ENCODE data around the gene P4HA2.

Gene P4HA2

DNA sequence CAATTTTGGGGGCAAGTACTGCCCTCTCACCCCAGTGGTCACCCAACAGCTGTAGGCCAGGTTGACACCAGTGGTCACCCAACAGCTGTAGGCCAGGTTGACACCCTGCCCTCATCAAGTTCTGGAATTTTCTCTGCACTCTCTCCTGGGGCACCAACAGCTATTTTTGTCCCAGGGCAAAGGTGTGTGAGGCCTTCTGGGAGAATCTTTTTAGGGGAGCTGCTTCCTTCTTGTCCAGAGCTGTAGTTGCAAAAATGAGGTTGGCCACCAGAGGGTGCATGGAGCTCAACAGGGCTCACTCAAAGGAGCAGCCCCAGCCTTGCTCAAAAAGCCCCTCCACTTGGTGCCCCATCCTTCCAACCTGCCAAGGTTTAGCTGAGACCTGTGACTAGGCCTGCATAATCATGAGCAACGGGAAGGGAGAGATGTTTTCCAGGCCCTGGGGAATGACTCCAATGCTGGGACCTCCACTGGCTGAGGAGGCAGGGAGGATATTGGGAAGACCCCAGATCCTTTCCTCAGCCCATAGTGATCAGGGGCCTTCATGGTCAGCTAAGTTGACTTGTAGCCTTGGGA, 10.6 kb upstream of the P4HA2 start:
- in situ Hi-C loops (cut with HindIII; ENCODE audit: low sequenced_read_pairs) = no loop called here
- H3K4me3 ChIP-seq (ENCODE audit: low read depth, low read length) = no peak overlapping the region
- TF ChIP-seq, protein P1, sequence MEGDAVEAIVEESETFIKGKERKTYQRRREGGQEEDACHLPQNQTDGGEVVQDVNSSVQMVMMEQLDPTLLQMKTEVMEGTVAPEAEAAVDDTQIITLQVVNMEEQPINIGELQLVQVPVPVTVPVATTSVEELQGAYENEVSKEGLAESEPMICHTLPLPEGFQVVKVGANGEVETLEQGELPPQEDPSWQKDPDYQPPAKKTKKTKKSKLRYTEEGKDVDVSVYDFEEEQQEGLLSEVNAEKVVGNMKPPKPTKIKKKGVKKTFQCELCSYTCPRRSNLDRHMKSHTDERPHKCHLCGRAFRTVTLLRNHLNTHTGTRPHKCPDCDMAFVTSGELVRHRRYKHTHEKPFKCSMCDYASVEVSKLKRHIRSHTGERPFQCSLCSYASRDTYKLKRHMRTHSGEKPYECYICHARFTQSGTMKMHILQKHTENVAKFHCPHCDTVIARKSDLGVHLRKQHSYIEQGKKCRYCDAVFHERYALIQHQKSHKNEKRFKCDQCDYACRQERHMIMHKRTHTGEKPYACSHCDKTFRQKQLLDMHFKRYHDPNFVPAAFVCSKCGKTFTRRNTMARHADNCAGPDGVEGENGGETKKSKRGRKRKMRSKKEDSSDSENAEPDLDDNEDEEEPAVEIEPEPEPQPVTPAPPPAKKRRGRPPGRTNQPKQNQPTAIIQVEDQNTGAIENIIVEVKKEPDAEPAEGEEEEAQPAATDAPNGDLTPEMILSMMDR (IDR thresholded peaks at IDR 0.05; ENCODE audit: low read depth, low read length, missing control alignments) = peak; percentile 94
- DNase-seq (ENCODE audit: low read depth) = peak; percentile 53

- H3K4me3 ChIP-seq (ENCODE audit: low read depth, low read length) = no peak overlapping the region
- TF ChIP-seq, protein P1 (IDR thresholded peaks at IDR 0.05; ENCODE audit: low read depth, low read length, missing control alignments) = no peak
- DNase-seq (ENCODE audit: low read depth) = no peak
These were observed 10.0 kb upstream of the P4HA2 start for GRCh38 chr5:132237670-132238069.

DNA sequence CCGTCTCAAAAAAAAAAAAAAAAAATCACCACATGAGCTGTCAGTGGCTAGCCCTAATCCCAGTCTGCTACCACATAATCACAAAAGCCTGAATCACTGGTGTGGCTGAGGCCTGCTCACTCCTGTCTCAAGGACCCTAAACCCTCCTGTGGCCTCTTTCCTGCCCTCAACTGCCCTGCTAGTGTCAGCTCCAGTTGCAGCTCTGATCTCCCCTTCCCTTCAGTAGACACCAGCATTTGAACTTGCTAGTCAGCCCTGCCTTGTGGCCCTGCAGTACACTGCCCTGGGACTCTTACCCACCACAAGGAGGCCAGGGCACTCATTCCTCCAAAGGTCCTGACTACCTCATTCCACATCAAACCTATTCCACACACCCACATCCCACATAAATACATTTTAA, 9.5 kb upstream of the P4HA2 start:
- DNase-seq (ENCODE audit: low read depth) = no peak
- in situ Hi-C loops (cut with HindIII; ENCODE audit: low sequenced_read_pairs) = no loop called here
- no peak overlapping the region for H3K4me3 ChIP-seq (ENCODE audit: low read depth, low read length)
- TF ChIP-seq, protein P1 (IDR thresholded peaks at IDR 0.05; ENCODE audit: low read depth, low read length, missing control alignments) = no peak

More at GRCh38 chr5:132237670-132238069, 10.0 kb upstream of the P4HA2 start:
- in situ Hi-C loops (cut with HindIII; ENCODE audit: low sequenced_read_pairs) = no loop called here

DNA sequence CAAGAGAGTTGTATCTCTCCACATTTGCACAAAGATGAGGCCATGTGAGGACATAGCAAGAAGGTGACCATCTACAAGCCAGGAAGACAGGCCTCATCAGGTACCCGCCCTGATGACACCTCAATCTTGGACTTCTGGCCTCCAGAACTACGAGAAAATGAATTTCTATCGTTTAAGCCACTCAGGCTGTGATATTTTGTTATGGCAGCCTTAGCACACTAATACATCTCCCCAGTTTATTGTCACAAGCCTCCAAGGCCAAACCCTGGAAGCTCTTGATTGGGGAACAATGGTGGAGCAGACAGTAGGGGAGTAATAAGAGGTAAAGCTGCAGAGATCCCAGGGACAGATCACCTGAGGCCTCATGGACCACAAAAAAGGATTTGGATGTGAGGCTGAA, 7.7 kb upstream of the P4HA2 start:
- in situ Hi-C loops (cut with HindIII; ENCODE audit: low sequenced_read_pairs) = no loop called here
- H3K4me3 ChIP-seq (ENCODE audit: low read depth, low read length) = no peak overlapping the region
- TF ChIP-seq, protein P1 (IDR thresholded peaks at IDR 0.05; ENCODE audit: low read depth, low read length, missing control alignments) = no peak
- no peak for DNase-seq (ENCODE audit: low read depth)

- no peak overlapping the region for H3K4me3 ChIP-seq (ENCODE audit: low read depth, low read length)
- DNase-seq (ENCODE audit: low read depth) = no peak
- in situ Hi-C loops (cut with HindIII; ENCODE audit: low sequenced_read_pairs) = no loop called here
- TF ChIP-seq, protein P1 (IDR thresholded peaks at IDR 0.05; ENCODE audit: low read depth, low read length, missing control alignments) = no peak
These were observed 7.0 kb upstream of the P4HA2 start for GRCh38 chr5:132234684-132235062.

GRCh38 chr5:132233811-132234683, 6.4 kb upstream of the P4HA2 start:
- no peak overlapping the region for H3K4me3 ChIP-seq (ENCODE audit: low read depth, low read length)
- in situ Hi-C loops (cut with HindIII; ENCODE audit: low sequenced_read_pairs) = no loop called here
- TF ChIP-seq, protein P1 (IDR thresholded peaks at IDR 0.05; ENCODE audit: low read depth, low read length, missing control alignments) = no peak
- no peak for DNase-seq (ENCODE audit: low read depth)

Measured in astrocyte of the cerebellum (primary cell).